Dendritic cell treated with granulocyte-macrophage colony-stimulating factor and Interleukin-4, amounts not matched to agents 40 ng/mL and 50 ng/mL, for 4 days (primary cell): Measurements from ENCODE around the gene GALNT2.

Experiments used
- H3K27ac Mint-ChIP-seq: one replicate; pipeline ENCODE4 v1.8.0; 2022; ENCODE audit warnings: mild to moderate bottlenecking, mixed read lengths
- H3K27me3 Mint-ChIP-seq: one replicate; pipeline ENCODE4 v1.8.0; 2022; ENCODE audit warnings: mild to moderate bottlenecking, mixed read lengths
- H3K36me3 Mint-ChIP-seq: one replicate; pipeline ENCODE4 v1.8.0; 2022; ENCODE audit warnings: low read depth, mixed read lengths
- H3K4me1 Mint-ChIP-seq: one replicate; pipeline ENCODE4 v1.8.0; 2022; ENCODE audit warnings: low read depth, mixed read lengths
- H3K4me3 Mint-ChIP-seq: one replicate; pipeline ENCODE4 v1.8.0; 2022; ENCODE audit warnings: mild to moderate bottlenecking, moderate library complexity, mixed read lengths
- H3K9me3 Mint-ChIP-seq: one replicate; pipeline ENCODE4 v1.8.0; 2022; ENCODE audit warnings: mixed read lengths
- intact Hi-C: fragments of 100-400 bp; cut with micrococcal nuclease; formaldehyde crosslinking; loops from one replicate; pipeline ENCODE4 v1.15.0; 2022

The GALNT2 gene

GRCh38 chr1:230273141-230273710, 206.2 kb downstream of the GALNT2 start:
- H3K27me3 Mint-ChIP-seq, result no peaks in the 10 kb centered on the region
- peaks cover 21% of the 10 kb centered on the region for H3K4me1 Mint-ChIP-seq
- peaks cover 40% of the 10 kb centered on the region for H3K36me3 Mint-ChIP-seq
- intact Hi-C loops, result no loop called here
- no peak overlapping the region for H3K27ac Mint-ChIP-seq
- H3K4me3 Mint-ChIP-seq, result no peak overlapping the region
- H3K9me3 Mint-ChIP-seq, result no peaks in the 10 kb centered on the region

- H3K36me3 Mint-ChIP-seq, result peaks cover 50% of the 10 kb centered on the region
- H3K9me3 Mint-ChIP-seq, result no peaks in the 10 kb centered on the region
- intact Hi-C loops, result no loop called here
- H3K4me1 Mint-ChIP-seq, result peaks cover 16% of the 10 kb centered on the region
- H3K27ac Mint-ChIP-seq, result no peak overlapping the region
- no peaks in the 10 kb centered on the region for H3K27me3 Mint-ChIP-seq
- H3K4me3 Mint-ChIP-seq, result no peak overlapping the region
Measured at GRCh38 chr1:230274254-230274653, 207.2 kb downstream of the GALNT2 start.

- H3K27me3 Mint-ChIP-seq, result no peaks in the 10 kb centered on the region
- H3K4me3 Mint-ChIP-seq, result no peak overlapping the region
- peaks cover 65% of the 10 kb centered on the region for H3K36me3 Mint-ChIP-seq
- H3K4me1 Mint-ChIP-seq, result peaks cover 16% of the 10 kb centered on the region
- H3K27ac Mint-ChIP-seq, result no peak overlapping the region
- intact Hi-C loops, result no loop called here
- no peaks in the 10 kb centered on the region for H3K9me3 Mint-ChIP-seq
Measured at GRCh38 chr1:230276401-230276800, 209.4 kb downstream of the GALNT2 start.

GRCh38 chr1:230277201-230278025, 210.4 kb downstream of the GALNT2 start:
- Mint-ChIP-seq H3K4me3 (no peak overlapping the region), H3K4me1 (peaks cover 16% of the 10 kb centered on the region), H3K36me3 (peaks cover 61% of the 10 kb centered on the region), H3K27ac (no peak overlapping the region), H3K9me3 (no peaks in the 10 kb centered on the region), H3K27me3 (no peaks in the 10 kb centered on the region)
- intact Hi-C loops, result no loop called here

- H3K4me1 Mint-ChIP-seq, result peaks cover 12% of the 10 kb centered on the region
- no peaks in the 10 kb centered on the region for H3K9me3 Mint-ChIP-seq
- H3K27me3 Mint-ChIP-seq, result no peaks in the 10 kb centered on the region
- intact Hi-C loops, result no loop called here
- H3K27ac Mint-ChIP-seq, result no peak overlapping the region
- H3K4me3 Mint-ChIP-seq, result no peak overlapping the region
- H3K36me3 Mint-ChIP-seq, result peaks cover 60% of the 10 kb centered on the region
Measured at GRCh38 chr1:230278376-230278775, 211.3 kb downstream of the GALNT2 start.

GRCh38 chr1:230278871-230279582, 212.0 kb downstream of the GALNT2 start:
- H3K9me3 Mint-ChIP-seq, result no peaks in the 10 kb centered on the region
- H3K36me3 Mint-ChIP-seq, result peaks cover 60% of the 10 kb centered on the region
- H3K27me3 Mint-ChIP-seq, result no peaks in the 10 kb centered on the region
- peaks cover 6% of the 10 kb centered on the region for H3K4me1 Mint-ChIP-seq
- no peak overlapping the region for H3K4me3 Mint-ChIP-seq
- intact Hi-C loops, result no loop called here
- no peak overlapping the region for H3K27ac Mint-ChIP-seq

GRCh38 chr1:230279583-230279945, 212.5 kb downstream of the GALNT2 start:
- Mint-ChIP-seq H3K27ac (no peak overlapping the region), H3K4me3 (no peak overlapping the region), H3K9me3 (no peaks in the 10 kb centered on the region), H3K36me3 (peaks cover 60% of the 10 kb centered on the region), H3K4me1 (peaks cover under 1% of the 10 kb centered on the region), H3K27me3 (no peaks in the 10 kb centered on the region)
- intact Hi-C loops, result no loop called here

- peaks cover 60% of the 10 kb centered on the region for H3K36me3 Mint-ChIP-seq
Measured at GRCh38 chr1:230280054-230280795, 213.2 kb downstream of the GALNT2 start.

GRCh38 chr1:230280906-230281413, 213.9 kb downstream of the GALNT2 start:
- no peaks in the 10 kb centered on the region for H3K27me3 Mint-ChIP-seq
- no peaks in the 10 kb centered on the region for H3K4me1 Mint-ChIP-seq
- no peak overlapping the region for H3K27ac Mint-ChIP-seq
- no peaks in the 10 kb centered on the region for H3K9me3 Mint-ChIP-seq
- no peak overlapping the region for H3K4me3 Mint-ChIP-seq
- intact Hi-C loops, result no loop called here
- H3K36me3 Mint-ChIP-seq, result peaks cover 60% of the 10 kb centered on the region

More at GRCh38 chr1:230280054-230280795, 213.2 kb downstream of the GALNT2 start:
- no peaks in the 10 kb centered on the region for H3K27me3 Mint-ChIP-seq
- no peak overlapping the region for H3K4me3 Mint-ChIP-seq
- intact Hi-C loops, result no loop called here
- H3K9me3 Mint-ChIP-seq, result no peaks in the 10 kb centered on the region
- H3K27ac Mint-ChIP-seq, result no peak overlapping the region
- no peaks in the 10 kb centered on the region for H3K4me1 Mint-ChIP-seq

- Mint-ChIP-seq H3K4me1 (no peaks in the 10 kb centered on the region), H3K4me3 (no peak overlapping the region), H3K9me3 (no peaks in the 10 kb centered on the region), H3K27ac (no peak overlapping the region), H3K36me3 (peaks cover 54% of the 10 kb centered on the region), H3K27me3 (no peaks in the 10 kb centered on the region)
- intact Hi-C loops, result no loop called here
Measured at GRCh38 chr1:230281556-230281955, 214.5 kb downstream of the GALNT2 start.

GRCh38 chr1:230282157-230282556, 215.1 kb downstream of the GALNT2 start:
- Mint-ChIP-seq H3K27me3 (no peaks in the 10 kb centered on the region), H3K4me3 (no peak overlapping the region), H3K9me3 (no peaks in the 10 kb centered on the region), H3K27ac (no peak overlapping the region), H3K4me1 (no peaks in the 10 kb centered on the region), H3K36me3 (peaks cover 49% of the 10 kb centered on the region)
- intact Hi-C loops, result no loop called here

GRCh38 chr1:230283678-230284077, 216.6 kb downstream of the GALNT2 start:
- no peaks in the 10 kb centered on the region for H3K27me3 Mint-ChIP-seq
- intact Hi-C loops, result no loop called here
- no peaks in the 10 kb centered on the region for H3K9me3 Mint-ChIP-seq
- peaks cover 34% of the 10 kb centered on the region for H3K36me3 Mint-ChIP-seq
- H3K4me3 Mint-ChIP-seq, result no peak overlapping the region
- H3K27ac Mint-ChIP-seq, result no peak overlapping the region
- no peaks in the 10 kb centered on the region for H3K4me1 Mint-ChIP-seq

- H3K36me3 Mint-ChIP-seq, result peaks cover 22% of the 10 kb centered on the region
- peaks cover 1% of the 10 kb centered on the region for H3K27me3 Mint-ChIP-seq
- H3K27ac Mint-ChIP-seq, result no peak overlapping the region
- no peaks in the 10 kb centered on the region for H3K9me3 Mint-ChIP-seq
- intact Hi-C loops, result no loop called here
- no peak overlapping the region for H3K4me3 Mint-ChIP-seq
- no peaks in the 10 kb centered on the region for H3K4me1 Mint-ChIP-seq
Measured at GRCh38 chr1:230284891-230285290, 217.9 kb downstream of the GALNT2 start.
